SK-N-SH treated with all-trans-retinoic acid at 6 μM for 48 hours (cell line): ENCODE results near the gene CFAP97D1.

ENCODE experiments used
- ATAC-seq: fragments of 200-7000 bp; cut with Tn5 transposase; 3 replicates; pipeline ENCODE4 v1.9.1; 2020; ENCODE audit warnings: mild to moderate bottlenecking, moderate library complexity
- ARNTL ChIP-seq: fragments of 450-650 bp; formaldehyde crosslinking; IDR thresholded peaks from 2 replicates; pipeline ENCODE4 v1.5.0; 2020; ENCODE audit warnings: low read depth, mild to moderate bottlenecking, moderate library complexity, borderline replicate concordance
- BACH2 ChIP-seq: fragments of 250-450 bp; sonication (Bioruptor Pico); IDR thresholded peaks from 2 replicates; pipeline ENCODE4 v1.9.0; 2021; ENCODE audit warnings: mild to moderate bottlenecking, borderline replicate concordance
- CSDC2 ChIP-seq: fragments of 250-450 bp; sonication (Bioruptor Pico); IDR thresholded peaks from 2 replicates; pipeline ENCODE4 v1.5.0; 2020; ENCODE audit warnings: mild to moderate bottlenecking, moderate library complexity
- ESRRG ChIP-seq: fragments of 250-450 bp; sonication (Bioruptor Pico); IDR thresholded peaks from 2 replicates; pipeline ENCODE4 v1.6.1; 2021; ENCODE audit warnings: mild to moderate bottlenecking
- GLIS3 ChIP-seq: fragments of 250-450 bp; sonication (Bioruptor Pico); IDR thresholded peaks from 2 replicates; pipeline ENCODE4 v1.5.0; 2020; ENCODE audit warnings: mild to moderate bottlenecking, moderate library complexity
- ISL1 ChIP-seq: fragments of 250-450 bp; sonication (Bioruptor Pico); IDR thresholded peaks from 2 replicates; pipeline ENCODE4 v2.1.2; 2022; ENCODE audit warnings: mild to moderate bottlenecking, moderate library complexity
- OSR1 ChIP-seq: fragments of 250-450 bp; sonication (Bioruptor Pico); IDR thresholded peaks from 2 replicates; pipeline ENCODE4 v1.8.0; 2022; ENCODE audit warnings: moderate library complexity, mild to moderate bottlenecking, inconsistent platforms
- PPARA ChIP-seq: fragments of 250-450 bp; sonication (Bioruptor Pico); IDR thresholded peaks from 2 replicates; pipeline ENCODE4 v1.5.0; 2020; ENCODE audit warnings: mild to moderate bottlenecking, borderline replicate concordance
- RARB ChIP-seq: fragments of 250-450 bp; sonication (Bioruptor Pico); IDR thresholded peaks from 2 replicates; pipeline ENCODE4 v1.8.0; 2021; ENCODE audit warnings: mild to moderate bottlenecking, moderate library complexity
- SNAI2 ChIP-seq: fragments of 250-450 bp; sonication (Bioruptor Pico); IDR thresholded peaks from 2 replicates; pipeline ENCODE4 v1.5.0; 2020; ENCODE audit warnings: mild to moderate bottlenecking, moderate library complexity
- TCF4 ChIP-seq: fragments of 250-450 bp; sonication (Bioruptor Pico); IDR thresholded peaks from 2 replicates; pipeline ENCODE4 v1.8.0; 2021; ENCODE audit warnings: mild to moderate bottlenecking, moderate library complexity, borderline replicate concordance
- ZC3H10 ChIP-seq: fragments of 250-450 bp; sonication (Bioruptor Pico); IDR thresholded peaks from 2 replicates; pipeline ENCODE4 v1.5.1; 2021; ENCODE audit warnings: mild to moderate bottlenecking, moderate library complexity
- ZFP3 ChIP-seq: fragments of 250-450 bp; sonication (Bioruptor Pico); IDR thresholded peaks from 2 replicates; pipeline ENCODE4 v1.5.0; 2020; ENCODE audit warnings: mild to moderate bottlenecking, moderate library complexity
- ZFP30 ChIP-seq: fragments of 450-650 bp; formaldehyde crosslinking; IDR thresholded peaks from 2 replicates; pipeline ENCODE4 v1.5.0; 2022; ENCODE audit warnings: mild to moderate bottlenecking, moderate library complexity
- ZNF565 ChIP-seq: fragments of 450-650 bp; formaldehyde crosslinking; conservative IDR thresholded peaks from 2 replicates; pipeline ENCODE4 v1.5.0; 2020; ENCODE audit warnings: low read depth, mild to moderate bottlenecking, moderate library complexity
- ZNF70 ChIP-seq: fragments of 450-650 bp; formaldehyde crosslinking; IDR thresholded peaks from 2 replicates; pipeline ENCODE4 v1.5.0; 2020; ENCODE audit warnings: mild to moderate bottlenecking, moderate library complexity
- ZNF8 ChIP-seq: fragments of 450-650 bp; formaldehyde crosslinking; IDR thresholded peaks from 2 replicates; pipeline ENCODE4 v1.5.0; 2020; ENCODE audit warnings: mild to moderate bottlenecking, moderate library complexity
- TF ChIP-seq, protein P1 (sequence below): fragments of 250-450 bp; sonication (Bioruptor Pico); IDR thresholded peaks from 2 replicates; pipeline ENCODE4 v1.5.1; 2021; ENCODE audit warnings: mild to moderate bottlenecking, moderate library complexity
- TF ChIP-seq, protein P2 (sequence below): fragments of 250-450 bp; sonication (Bioruptor Pico); IDR thresholded peaks from 2 replicates; pipeline ENCODE4 v1.5.0; 2020; ENCODE audit warnings: mild to moderate bottlenecking, moderate library complexity
- TF ChIP-seq, protein P3 (sequence below): fragments of 250-450 bp; sonication (Bioruptor Pico); IDR thresholded peaks from 2 replicates; pipeline ENCODE4 v1.8.0; 2020; ENCODE audit warnings: mild to moderate bottlenecking, moderate library complexity, borderline replicate concordance
- TF ChIP-seq, protein P4 (sequence below): fragments of 250-450 bp; sonication (Bioruptor Pico); IDR thresholded peaks from 2 replicates; pipeline ENCODE4 v1.8.0; 2021; ENCODE audit warnings: low read depth, mild to moderate bottlenecking, moderate library complexity, borderline replicate concordance

The CFAP97D1 gene

DNA sequence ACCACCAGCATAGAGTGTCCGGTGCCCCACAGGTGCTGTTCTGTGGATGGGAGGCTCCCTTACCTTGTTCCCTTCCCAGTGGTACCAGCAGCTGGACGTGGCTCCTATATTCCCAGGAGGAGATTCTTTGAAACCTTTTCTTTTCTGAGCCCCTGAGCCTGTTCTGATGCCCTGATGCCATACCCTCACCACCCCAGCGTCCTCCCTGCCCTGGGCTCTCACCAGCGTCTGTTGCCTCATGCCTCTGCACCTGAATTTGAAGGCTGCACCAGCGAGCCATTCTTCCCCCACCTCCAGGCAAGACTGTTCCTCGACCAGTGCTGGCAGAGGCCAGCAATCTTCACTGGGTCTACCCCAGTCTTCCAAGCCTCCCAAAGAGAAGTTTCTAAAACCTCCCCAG lies 22.1 kb upstream of the CFAP97D1 start:
- TF ChIP-seq PPARA (CRISPR knock-in tag) (no peak), CSDC2 (no peak)
- ATAC-seq: no peak

DNA sequence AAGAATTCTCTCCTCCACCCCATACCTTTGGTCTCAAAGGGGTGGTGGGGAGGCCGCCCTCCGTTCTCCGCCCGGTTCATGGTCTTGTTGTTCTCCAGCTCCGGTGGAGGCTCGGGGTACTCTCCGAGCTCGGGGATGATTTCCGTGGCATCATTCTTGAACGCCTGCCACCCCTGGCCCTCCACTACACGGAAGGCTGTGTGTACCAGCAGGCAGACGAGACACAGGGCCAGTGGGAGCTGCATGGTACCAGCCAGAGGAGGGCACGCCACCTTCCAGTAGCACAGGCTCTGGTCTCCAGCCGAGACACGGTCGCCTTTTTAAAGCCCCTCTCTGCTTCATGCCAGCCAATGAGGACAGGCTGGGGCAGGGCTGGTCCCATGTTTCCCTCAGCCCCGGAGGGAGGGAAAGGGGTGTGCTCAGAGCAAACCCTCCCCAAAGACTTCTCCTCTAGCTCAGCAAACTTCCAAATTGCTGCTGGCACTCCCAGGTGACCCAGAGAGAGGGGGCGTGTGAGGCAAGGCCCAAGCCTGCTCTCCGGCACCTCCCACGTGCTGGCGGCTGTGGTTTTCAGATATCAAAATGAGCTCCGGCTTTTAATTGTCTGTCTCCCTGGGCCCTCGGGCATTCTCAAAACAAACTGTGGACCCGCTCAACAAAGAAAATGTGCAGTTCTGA lies 21.6 kb upstream of the CFAP97D1 start, which contains the start of gene SOST:
Gene SOST, minus strand, starts transcription at position 295 of the 678 bp plus-strand sequence. Its CDS starts 50 bp downstream, at position 245.
- no peak for ATAC-seq
- TF ChIP-seq ZNF8 (CRISPR knock-in tag) (no peak), CSDC2 (no peak), ISL1 (CRISPR knock-in tag) (no peak), RARB (CRISPR knock-in tag) (no peak), ZNF565 (no peak), ARNTL (no peak), PPARA (CRISPR knock-in tag) (no peak), BACH2 (CRISPR knock-in tag) (no peak), TCF4 (CRISPR knock-in tag) (no peak)

DNA sequence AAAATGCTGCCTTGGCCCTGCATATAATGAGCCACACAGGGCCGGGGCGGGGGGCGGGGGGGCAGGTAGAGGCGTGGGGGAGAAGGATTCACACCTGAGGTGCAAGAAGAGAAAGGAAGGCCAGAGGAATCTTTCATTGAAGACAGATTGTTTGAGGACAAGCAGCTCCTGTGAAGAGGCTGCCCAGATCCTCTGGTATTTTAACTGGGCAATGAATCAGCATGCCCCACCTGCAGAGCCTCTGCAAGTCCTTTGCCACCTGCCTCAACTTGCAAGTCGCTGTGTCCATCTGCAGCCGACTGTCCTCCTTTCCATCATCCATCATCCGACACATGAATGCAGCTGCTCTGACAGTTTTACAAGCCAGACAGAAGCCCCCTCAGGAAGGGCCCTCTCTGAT lies 20.4 kb upstream of the CFAP97D1 start:
- TF ChIP-seq ZNF70 (no peak), ISL1 (CRISPR knock-in tag) (no peak), RARB (CRISPR knock-in tag) (no peak), ZFP30 (CRISPR knock-in tag) (no peak), PPARA (CRISPR knock-in tag) (no peak), ZNF565 (no peak), ESRRG (no peak)
- TF ChIP-seq, protein P1, sequence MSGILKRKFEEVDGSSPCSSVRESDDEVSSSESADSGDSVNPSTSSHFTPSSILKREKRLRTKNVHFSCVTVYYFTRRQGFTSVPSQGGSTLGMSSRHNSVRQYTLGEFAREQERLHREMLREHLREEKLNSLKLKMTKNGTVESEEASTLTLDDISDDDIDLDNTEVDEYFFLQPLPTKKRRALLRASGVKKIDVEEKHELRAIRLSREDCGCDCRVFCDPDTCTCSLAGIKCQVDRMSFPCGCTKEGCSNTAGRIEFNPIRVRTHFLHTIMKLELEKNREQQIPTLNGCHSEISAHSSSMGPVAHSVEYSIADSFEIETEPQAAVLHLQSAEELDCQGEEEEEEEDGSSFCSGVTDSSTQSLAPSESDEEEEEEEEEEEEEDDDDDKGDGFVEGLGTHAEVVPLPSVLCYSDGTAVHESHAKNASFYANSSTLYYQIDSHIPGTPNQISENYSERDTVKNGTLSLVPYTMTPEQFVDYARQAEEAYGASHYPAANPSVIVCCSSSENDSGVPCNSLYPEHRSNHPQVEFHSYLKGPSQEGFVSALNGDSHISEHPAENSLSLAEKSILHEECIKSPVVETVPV (CRISPR knock-in tag): no peak
- TF ChIP-seq, protein P2, sequence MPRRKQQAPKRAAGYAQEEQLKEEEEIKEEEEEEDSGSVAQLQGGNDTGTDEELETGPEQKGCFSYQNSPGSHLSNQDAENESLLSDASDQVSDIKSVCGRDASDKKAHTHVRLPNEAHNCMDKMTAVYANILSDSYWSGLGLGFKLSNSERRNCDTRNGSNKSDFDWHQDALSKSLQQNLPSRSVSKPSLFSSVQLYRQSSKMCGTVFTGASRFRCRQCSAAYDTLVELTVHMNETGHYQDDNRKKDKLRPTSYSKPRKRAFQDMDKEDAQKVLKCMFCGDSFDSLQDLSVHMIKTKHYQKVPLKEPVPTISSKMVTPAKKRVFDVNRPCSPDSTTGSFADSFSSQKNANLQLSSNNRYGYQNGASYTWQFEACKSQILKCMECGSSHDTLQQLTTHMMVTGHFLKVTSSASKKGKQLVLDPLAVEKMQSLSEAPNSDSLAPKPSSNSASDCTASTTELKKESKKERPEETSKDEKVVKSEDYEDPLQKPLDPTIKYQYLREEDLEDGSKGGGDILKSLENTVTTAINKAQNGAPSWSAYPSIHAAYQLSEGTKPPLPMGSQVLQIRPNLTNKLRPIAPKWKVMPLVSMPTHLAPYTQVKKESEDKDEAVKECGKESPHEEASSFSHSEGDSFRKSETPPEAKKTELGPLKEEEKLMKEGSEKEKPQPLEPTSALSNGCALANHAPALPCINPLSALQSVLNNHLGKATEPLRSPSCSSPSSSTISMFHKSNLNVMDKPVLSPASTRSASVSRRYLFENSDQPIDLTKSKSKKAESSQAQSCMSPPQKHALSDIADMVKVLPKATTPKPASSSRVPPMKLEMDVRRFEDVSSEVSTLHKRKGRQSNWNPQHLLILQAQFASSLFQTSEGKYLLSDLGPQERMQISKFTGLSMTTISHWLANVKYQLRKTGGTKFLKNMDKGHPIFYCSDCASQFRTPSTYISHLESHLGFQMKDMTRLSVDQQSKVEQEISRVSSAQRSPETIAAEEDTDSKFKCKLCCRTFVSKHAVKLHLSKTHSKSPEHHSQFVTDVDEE (CRISPR knock-in tag): no peak
- no peak for ATAC-seq

DNA sequence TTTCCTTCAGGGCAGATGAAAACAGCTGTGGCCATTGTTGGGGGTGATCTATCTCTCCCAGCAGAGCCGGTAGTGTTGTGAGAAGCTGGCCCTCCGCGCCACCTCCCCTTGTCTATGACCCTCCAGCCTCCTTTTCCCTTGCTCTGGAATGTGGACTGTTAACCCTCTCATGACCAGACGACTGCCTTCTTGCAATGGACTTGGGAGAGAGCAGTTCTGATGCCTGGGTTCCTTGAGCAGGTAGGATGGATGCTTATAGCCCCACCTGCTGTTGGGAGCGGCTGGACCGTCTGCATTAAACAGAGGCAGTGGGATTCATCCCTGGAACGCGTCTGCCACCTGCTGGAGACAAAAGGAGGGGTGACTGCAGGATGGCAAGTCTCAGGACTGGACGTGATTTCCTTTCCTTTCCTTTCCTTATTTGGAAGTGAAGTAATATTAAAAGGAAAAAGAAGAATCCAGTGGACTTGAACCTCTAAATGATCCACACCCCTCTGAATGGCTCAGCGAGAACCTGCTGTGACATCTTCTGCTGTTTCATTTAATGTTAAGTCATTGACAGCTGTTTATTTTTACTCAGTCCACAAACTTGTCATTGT lies 19.9 kb upstream of the CFAP97D1 start:
- ATAC-seq: peak; percentile 97
- TF ChIP-seq SNAI2 (CRISPR knock-in tag): no peak
- TF ChIP-seq, protein P1 (CRISPR knock-in tag): no peak
- no peak for TF ChIP-seq PPARA (CRISPR knock-in tag)
- no peak for TF ChIP-seq TCF4 (CRISPR knock-in tag)
- TF ChIP-seq, protein P3, sequence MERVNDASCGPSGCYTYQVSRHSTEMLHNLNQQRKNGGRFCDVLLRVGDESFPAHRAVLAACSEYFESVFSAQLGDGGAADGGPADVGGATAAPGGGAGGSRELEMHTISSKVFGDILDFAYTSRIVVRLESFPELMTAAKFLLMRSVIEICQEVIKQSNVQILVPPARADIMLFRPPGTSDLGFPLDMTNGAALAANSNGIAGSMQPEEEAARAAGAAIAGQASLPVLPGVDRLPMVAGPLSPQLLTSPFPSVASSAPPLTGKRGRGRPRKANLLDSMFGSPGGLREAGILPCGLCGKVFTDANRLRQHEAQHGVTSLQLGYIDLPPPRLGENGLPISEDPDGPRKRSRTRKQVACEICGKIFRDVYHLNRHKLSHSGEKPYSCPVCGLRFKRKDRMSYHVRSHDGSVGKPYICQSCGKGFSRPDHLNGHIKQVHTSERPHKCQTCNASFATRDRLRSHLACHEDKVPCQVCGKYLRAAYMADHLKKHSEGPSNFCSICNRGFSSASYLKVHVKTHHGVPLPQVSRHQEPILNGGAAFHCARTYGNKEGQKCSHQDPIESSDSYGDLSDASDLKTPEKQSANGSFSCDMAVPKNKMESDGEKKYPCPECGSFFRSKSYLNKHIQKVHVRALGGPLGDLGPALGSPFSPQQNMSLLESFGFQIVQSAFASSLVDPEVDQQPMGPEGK: no peak
- no peak for TF ChIP-seq ARNTL
- no peak for TF ChIP-seq OSR1 (CRISPR knock-in tag)
- TF ChIP-seq ZFP30 (CRISPR knock-in tag): no peak
- TF ChIP-seq ZNF565: no peak
- no peak for TF ChIP-seq ZFP3 (CRISPR knock-in tag)
- TF ChIP-seq, protein P4, sequence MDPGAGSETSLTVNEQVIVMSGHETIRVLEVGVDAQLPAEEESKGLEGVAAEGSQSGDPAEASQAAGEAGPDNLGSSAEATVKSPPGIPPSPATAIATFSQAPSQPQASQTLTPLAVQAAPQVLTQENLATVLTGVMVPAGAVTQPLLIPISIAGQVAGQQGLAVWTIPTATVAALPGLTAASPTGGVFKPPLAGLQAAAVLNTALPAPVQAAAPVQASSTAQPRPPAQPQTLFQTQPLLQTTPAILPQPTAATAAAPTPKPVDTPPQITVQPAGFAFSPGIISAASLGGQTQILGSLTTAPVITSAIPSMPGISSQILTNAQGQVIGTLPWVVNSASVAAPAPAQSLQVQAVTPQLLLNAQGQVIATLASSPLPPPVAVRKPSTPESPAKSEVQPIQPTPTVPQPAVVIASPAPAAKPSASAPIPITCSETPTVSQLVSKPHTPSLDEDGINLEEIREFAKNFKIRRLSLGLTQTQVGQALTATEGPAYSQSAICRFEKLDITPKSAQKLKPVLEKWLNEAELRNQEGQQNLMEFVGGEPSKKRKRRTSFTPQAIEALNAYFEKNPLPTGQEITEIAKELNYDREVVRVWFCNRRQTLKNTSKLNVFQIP (CRISPR knock-in tag): no peak
- TF ChIP-seq ESRRG: no peak
- TF ChIP-seq GLIS3 (CRISPR knock-in tag): no peak
- no peak for TF ChIP-seq ZNF70
- no peak for TF ChIP-seq ISL1 (CRISPR knock-in tag)
- TF ChIP-seq ZC3H10: no peak
